ENCODE measurements around the gene LMTK3. TPM values are rescaled to one million over a fixed set of nuclear protein-coding genes. Genes with fewer than 3 reads are reported as not detected.

Gene LMTK3
- total RNA-seq, 2 donors from 2014 or later: 4.2 to 9.6 TPM

- H3K4me3 ChIP-seq: no peak overlapping the region
- peaks cover 22% of the 10 kb centered on the region for H3K4me1 ChIP-seq
- no peaks in the 10 kb centered on the region for H3K36me3 ChIP-seq (replicated peaks in 1 of 2; ENCODE audit: insufficient read depth in 1 of 2, low read depth in 2 of 2)
- H3K27me3 ChIP-seq: no peaks in the 10 kb centered on the region
- WGBS, 2 donors: 67 to 73% methylated on average over 1 of the region's 1 CpG
- H3K27ac ChIP-seq: no peak overlapping the region
- no peak for TF ChIP-seq POLR2A (IDR thresholded peaks at IDR 0.05)
- no peak for TF ChIP-seq CTCF (IDR thresholded peaks at IDR 0.05)
- intact Hi-C loops (cut with DNase I): no loop called here
- DNase-seq (no peak), ATAC-seq (no peak)
- no peaks in the 10 kb centered on the region for H3K9me3 ChIP-seq
These were observed 36.1 kb upstream of the LMTK3 start for GRCh38 chr19:48547722-48548121.

GRCh38 chr19:48544856-48545750 lies 33.5 kb upstream of the LMTK3 start:
- Histone ChIP-seq H3K9me3 (no peaks in the 10 kb centered on the region), H3K4me1 (peaks cover 9% of the 10 kb centered on the region), H3K36me3 (replicated peaks in 1 of 2; ENCODE audit: insufficient read depth in 1 of 2, low read depth in 2 of 2) (no peaks in the 10 kb centered on the region), H3K27ac (no peak overlapping the region), H3K27me3 (no peaks in the 10 kb centered on the region), H3K4me3 (no peak overlapping the region)
- intact Hi-C loops (cut with DNase I): no loop called here
- DNase-seq (no peak), ATAC-seq (no peak)
- WGBS, 2 donors: 52 to 63% methylated on average over 17 to 24 of the region's 25 CpGs
- TF ChIP-seq POLR2A (IDR thresholded peaks at IDR 0.05): no peak
- no peak for TF ChIP-seq CTCF (IDR thresholded peaks at IDR 0.05)

- no peak for TF ChIP-seq POLR2A (IDR thresholded peaks at IDR 0.05)
- no peak for TF ChIP-seq CTCF (IDR thresholded peaks at IDR 0.05)
- Histone ChIP-seq H3K9me3 (no peaks in the 10 kb centered on the region), H3K27me3 (no peaks in the 10 kb centered on the region), H3K4me3 (no peak overlapping the region), H3K36me3 (replicated peaks in 1 of 2; ENCODE audit: insufficient read depth in 1 of 2, low read depth in 2 of 2) (no peaks in the 10 kb centered on the region), H3K4me1 (peaks cover 9% of the 10 kb centered on the region), H3K27ac (peak overlapping the region in 1 of 4 donors; percentile 7)
- intact Hi-C loops (cut with DNase I): no loop called here
- DNase-seq: peak; percentile 29 to 62 (median 46)
- ATAC-seq: peak; percentile 72
- WGBS, 2 donors: 15 to 22% methylated on average over 14 to 19 of the region's 19 CpGs
These were observed 31.6 kb upstream of the LMTK3 start for GRCh38 chr19:48543121-48543710.

GRCh38 chr19:48541813-48542212 lies 30.2 kb upstream of the LMTK3 start:
- no peaks in the 10 kb centered on the region for H3K36me3 ChIP-seq (replicated peaks in 1 of 2; ENCODE audit: insufficient read depth in 1 of 2, low read depth in 2 of 2)
- no peaks in the 10 kb centered on the region for H3K27me3 ChIP-seq
- 71 to 73% methylated on average over 4 to 6 of the region's 6 CpGs for WGBS, 2 donors
- H3K27ac ChIP-seq: no peak overlapping the region
- ATAC-seq (no peak), DNase-seq (no peak)
- intact Hi-C loops (cut with DNase I): no loop called here
- H3K4me3 ChIP-seq: no peak overlapping the region
- no peaks in the 10 kb centered on the region for H3K9me3 ChIP-seq
- H3K4me1 ChIP-seq: peaks cover 9% of the 10 kb centered on the region
- TF ChIP-seq POLR2A (IDR thresholded peaks at IDR 0.05) (no peak), CTCF (IDR thresholded peaks at IDR 0.05) (no peak)

Data from body of pancreas (tissue), 4 donors.